NCI-H748 treated with DMSO at 0.1 percent for 48 hours (cell line): Measurements from ENCODE around the gene PREPL.
"Not testable (repeated sequence)": the region's sequence is repeated elsewhere in the genome, so short reads cannot be mapped to it uniquely, and the experiment has no call there.

Experiments used
- DNase-seq: peaks from one replicate; lab custom pipeline; 2025; lab: John Stamatoyannopoulos, UW

Gene PREPL

DNA sequence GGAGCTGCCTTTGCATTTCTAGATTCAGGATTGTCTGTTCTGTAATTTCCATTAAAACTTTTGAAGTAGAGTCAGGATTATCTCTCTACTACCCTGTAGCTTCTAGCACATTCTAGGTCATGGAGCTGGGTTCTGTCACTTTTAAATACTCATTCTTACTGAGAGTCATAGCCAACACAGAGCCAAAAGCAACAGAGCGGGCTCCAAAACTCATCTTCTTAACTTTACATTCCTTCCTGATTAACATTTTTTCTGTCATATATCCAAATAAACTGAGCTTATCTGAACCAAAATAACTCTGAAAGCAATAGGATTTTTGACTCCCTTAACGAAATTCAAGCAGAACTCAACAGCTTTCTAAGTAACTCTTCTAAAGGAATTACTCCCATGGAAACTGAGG is 12.9 kb downstream of the PREPL start:
- DNase-seq: no peak

DNA sequence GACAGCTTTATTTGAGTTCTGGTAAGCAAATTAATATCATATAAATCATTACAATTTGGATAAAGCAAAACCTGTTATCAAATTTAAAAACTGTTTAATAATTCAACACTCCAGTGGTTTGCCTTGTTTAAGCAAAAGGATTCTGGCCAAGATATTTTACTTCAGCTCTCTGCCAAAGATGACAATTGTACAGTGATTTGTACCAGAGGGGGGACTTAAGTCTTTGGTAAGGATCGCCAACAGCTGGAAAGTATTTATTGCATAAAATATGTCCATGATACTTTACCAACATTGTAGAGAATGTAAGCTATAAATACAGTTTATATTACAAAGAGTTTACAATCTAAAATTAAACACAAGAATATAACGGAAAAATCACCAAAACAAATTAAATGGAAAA is 13.8 kb downstream of the PREPL start:
- no peak for DNase-seq

DNA sequence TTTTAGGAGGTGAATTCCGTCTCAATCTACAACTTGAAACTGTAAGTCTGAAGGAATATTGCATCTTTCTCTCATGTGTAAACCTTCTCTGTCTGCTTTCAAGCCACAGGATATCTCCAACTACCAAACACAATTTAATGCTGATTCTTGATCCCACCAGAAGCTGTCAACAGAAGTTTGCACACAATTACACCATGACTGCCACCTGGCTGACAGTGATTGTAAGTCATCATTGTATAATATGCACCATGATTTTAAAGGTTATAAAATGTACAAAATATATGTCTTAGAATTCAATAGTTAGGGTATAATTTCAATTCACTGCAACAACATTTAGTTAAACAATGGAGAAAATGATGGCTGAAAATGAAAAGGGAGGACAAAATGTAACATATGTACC is 18.4 kb downstream of the PREPL start:
- DNase-seq: no peak

DNA sequence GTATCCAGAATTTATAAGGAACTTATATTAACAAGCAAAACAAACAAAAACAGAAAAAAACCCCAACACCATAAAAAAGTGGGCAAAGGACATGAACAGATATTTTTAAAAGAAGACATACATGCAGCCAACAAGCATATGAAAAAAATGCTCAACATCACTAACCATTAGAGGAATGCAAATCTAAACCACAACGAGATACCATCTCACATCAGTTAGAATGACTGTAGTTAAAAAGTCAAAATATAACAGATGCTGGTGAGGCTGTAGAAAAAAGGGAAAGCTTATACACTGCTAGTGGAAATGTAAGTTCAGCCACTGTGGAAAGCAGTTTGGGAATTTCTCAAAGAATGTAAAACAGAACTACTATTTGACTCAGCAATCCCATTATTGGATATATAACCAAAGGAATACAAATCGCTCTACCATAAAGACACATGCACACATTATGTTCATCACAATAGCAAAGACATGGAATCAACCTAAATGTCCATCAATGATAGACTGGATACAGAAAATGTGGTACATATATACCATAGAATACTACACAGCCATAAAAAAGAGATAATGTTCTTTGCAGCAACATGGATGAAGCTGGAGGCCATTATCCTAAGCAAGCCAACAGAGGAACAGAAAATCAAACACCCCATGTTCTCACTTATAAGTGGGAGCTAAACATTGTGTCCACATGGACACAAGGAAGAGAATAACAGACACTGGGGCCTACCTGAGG is 25.3 kb downstream of the PREPL start:
- DNase-seq: no peak

DNA sequence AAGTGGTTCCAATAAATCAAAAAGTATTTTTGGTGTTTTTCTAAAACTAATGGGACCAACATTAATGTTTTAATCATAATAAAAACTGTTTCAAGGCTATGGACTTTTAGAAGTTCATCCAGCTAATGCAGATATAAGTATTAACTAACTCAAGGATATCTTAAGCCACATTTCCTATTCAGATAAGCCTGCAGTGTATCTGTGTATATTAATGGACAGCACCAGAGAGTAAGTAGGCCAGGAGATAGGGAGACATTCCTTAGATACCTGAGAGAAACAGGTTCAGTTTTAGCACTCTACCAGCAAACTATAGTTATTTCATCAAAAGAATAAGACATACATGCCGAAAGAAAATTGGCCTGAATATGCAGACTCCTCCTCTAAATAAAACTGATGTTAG is 27.3 kb downstream of the PREPL start:
- DNase-seq: no peak

DNA sequence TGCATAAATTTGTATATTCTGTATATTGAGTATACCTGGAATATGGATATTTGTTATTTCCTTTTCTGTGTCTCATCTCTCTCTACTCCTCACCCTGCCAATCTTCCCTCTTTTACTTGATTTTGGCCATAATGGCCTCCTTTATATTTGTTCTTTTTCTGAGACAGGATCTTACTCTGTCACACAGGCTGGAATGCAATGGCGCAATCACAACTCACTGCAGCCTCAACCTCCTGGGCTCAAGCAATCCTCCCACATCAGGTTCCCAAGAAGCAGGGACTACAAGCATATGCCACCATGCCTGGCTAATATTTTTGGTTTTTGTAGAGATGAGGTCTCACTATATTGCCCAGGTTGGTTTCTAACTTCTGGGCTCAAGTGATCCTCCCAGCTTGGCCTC is 30.5 kb downstream of the PREPL start:
- no peak for DNase-seq

DNA sequence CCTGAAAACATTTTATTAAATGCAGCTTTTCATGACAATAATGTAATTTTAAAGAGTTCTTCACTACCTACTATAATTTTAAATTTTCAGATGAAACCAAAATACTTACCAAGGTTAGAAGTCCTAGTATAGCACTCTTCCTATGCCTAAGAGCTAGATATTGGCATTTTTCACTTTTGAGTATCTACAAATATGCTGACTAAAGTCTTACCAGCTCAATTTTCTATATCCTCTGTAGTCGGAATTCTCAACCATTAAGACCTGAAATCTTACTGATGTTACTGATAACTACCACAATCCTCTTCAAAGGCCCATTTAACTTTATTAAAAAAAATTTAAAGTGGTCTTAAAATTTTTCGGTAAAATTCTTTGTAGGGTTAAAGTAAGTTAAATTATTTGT is 32.0 kb downstream of the PREPL start:
- no peak for DNase-seq

DNA sequence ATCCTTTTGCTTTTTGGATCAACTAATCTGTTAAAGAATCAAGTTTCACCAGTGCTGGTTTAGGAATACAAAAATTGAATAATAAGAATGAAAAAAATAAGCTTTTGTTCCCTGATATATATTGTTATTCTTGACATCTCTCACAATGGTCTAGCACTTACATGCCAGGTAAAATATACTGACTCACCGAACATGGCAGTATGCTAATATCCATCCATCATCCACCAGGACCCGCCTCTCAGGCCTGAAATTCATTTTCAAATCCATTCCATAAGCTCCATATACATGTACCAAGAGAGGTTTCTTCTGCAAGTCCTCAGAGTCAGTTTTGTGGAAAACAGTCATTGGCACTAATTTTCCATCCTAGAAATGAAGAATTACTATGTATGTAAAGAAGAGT is 32.5 kb downstream of the PREPL start:
- no peak for DNase-seq

DNA sequence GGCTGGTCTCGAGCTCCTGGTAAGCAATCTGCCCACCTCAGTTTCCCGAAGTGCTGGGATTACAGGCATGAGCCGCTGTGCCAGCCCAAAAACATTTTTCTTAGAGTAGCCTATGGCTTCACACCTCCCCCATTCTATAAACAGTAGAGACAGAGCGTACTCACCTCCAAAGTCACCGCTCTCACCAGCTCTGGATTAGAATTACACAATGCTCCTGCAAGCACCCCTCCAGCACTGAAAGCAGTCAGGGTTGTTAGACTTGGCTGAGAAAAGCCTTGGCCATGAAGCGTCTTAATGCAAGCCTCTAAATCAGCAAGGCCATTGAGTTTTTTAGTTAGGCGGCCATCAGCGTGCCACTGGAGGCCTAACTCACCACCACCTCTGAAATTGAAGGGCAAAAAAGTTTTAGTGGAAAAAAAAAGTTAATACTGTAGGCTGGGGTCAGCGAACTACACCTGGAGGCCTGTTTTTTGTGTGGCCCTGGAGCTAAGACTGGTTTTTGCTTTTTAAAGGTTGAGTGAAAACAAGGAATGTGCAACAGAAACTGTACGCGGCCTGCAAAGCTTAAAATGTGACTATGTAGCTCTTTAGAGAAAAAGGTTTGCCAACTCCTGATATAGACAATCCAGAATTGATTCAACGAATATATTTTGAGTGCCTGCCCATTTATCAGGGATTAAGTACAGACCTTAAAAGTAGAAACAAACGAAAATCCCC is 34.6 kb downstream of the PREPL start:
- no peak for DNase-seq

DNA sequence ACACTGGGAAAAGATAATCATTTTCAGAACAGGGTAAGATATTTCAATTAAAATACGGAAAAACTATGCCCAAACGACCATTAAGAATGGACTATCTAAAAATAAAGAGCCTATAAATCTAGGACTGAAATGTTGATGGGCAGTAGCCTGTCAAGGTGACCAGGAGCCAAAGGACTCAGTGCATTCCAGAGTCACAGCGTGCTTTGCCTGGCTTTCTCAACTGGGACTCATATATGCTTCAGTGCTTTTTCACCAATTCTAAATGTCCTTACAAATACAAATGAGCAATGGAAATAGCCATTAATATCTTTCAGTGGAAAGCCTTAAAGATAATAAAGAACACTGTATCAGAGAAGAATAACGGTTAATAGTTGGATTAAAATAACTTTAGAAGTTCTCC is 35.4 kb downstream of the PREPL start:
- DNase-seq: no peak

DNA sequence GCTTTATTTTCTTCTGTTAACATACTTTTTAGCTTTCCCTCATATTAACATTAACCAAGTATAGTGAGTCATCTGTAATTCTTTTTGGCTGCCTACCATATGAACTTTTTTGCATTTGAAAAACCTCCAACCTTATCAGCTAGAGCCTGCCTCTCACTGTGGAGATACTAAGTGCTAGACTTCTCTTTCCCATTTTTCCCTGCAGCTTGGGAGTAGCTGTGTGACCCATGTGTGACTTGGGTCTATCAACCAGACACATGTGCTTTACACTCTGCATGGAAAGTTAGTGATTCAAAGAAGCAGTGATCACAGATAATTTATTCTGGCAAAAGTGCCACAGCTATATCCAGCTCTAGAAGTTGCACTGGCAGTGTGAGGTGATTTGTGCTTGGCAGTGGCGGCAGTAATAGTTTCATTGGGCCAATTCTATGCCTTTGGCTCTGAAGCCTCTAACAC is 36.3 kb downstream of the PREPL start:
- no peak for DNase-seq

DNA sequence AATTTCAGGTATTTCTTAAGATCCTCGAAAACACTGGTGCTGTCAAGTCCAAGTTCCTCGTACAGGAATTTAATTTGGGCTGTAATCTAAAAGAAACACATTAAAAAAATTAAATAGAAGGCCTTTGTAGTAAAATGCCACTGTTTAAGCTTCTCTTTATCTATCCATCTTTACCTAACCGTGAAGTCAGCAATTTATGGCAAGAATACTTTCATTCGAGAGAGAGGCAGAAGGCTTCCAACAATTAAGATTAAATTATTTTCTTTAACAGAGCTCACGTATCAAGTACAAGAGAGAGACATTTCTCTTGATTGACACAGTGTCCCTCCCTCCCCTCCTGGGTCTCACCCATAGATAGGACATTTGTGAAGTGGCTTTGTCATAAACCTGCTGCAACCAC is 39.9 kb downstream of the PREPL start:
- no peak for DNase-seq

DNA sequence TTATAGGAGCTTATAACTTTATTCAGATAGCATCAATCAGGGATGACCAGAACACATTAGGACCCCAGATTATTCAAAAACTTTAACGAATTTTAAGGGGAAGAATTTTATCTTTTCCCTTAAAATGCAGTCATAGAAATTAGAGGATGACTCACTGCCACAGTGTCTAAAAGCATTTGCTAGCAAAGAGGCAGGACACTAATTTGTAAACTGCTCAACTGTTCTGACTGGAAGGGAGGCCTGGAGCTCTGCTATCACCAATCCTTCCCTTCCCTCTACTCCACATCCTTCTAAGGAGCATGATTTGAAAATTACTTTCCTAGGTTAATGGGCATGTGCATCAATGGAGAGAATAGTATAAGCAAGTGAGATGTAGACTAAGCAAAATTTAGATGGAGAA is 40.5 kb downstream of the PREPL start:
- DNase-seq: no peak

DNA sequence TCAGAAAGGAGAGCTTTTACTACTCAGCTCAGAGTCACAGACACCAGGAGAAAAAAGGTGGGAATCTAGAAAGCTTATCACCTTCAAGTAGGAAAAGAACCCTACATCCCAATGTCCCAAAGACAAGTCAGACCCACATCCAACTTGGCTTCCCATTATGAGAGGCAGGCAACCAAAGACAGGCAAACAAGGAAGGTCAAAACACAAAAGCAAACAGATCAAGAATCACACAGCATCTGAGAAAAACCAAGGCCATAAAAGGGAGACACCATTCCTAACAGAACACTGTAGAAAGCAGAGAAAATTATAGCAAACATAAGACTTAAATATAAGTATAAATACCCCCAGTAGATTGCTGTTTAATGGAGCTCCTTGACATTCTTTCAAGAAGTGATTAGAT is 45.3 kb downstream of the PREPL start:
- DNase-seq: no peak

DNA sequence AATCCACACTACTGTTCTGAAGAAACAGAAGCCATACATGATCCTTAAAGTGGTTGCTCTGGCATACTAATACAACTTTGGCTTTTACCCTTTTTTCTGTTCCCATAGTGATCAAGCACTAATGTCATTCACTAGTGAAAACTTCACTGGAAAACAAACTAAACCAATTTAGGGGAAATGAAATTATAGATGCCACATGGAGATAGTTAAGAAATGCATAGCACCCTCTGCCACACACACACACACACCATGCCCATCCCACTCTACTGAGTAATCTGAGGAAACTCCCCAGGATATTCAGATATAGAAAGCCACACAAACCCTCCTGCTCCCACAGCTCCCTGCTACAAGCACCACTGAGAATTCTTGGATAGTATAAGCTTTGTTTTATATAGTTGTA is 46.9 kb downstream of the PREPL start:
- no peak for DNase-seq

DNA sequence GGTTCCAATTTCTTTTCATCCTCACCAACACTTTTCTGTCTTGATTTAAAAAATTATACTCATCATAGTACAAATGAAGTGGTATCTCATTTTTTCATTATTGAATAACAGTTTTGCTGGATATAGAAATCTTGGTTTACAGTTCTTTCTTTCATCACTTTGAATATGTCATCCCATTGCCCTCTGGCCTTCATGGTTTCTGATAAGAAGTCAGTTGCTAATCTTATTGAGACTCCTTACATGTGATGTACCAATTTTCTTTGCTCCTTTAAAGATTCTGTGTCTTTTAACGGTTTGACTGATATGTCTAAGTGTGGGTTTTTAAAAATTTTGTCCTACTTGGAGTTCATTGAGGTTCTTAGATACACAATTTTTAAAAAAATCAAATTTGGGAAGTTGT is 51.0 kb downstream of the PREPL start:
- DNase-seq: no peak

DNA sequence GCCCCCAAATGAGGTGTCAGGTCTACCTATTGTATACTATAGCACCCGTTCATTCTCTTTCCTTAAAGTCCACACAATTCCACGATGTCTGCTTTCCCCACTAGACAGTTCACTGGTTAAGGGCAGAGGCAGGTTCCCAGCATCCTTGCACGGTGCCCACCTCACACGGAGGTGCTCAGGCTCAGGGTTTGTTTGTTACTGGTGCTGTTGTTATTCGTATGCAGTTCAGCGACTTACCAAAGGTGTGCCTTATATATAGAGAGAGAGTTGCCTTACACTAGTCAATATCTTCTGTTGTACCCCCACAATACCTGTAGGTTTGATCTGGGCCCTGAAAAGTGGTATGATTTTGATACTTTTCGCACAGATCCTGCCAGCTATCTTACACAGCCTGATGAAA is 55.4 kb downstream of the PREPL start:
- DNase-seq: no peak

DNA sequence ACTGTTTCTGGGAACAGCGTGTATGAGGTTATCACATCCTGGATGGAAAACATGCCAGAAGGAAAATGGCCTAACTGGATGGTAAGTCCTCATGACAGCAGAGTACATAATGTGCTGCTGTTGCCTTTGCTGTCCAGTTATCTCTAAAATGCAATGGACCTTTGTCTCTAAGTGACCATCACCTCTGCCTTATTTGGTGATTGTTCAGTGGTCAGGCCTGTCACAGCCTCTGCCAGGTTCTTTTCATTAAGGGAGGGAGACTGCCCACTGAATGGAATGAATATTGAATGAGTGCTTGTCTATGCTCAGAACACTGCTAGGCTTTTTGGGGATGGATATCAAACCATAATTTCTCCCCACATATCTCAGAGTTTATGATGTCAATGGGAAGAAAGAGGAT is 57.0 kb downstream of the PREPL start:
- no peak for DNase-seq

DNA sequence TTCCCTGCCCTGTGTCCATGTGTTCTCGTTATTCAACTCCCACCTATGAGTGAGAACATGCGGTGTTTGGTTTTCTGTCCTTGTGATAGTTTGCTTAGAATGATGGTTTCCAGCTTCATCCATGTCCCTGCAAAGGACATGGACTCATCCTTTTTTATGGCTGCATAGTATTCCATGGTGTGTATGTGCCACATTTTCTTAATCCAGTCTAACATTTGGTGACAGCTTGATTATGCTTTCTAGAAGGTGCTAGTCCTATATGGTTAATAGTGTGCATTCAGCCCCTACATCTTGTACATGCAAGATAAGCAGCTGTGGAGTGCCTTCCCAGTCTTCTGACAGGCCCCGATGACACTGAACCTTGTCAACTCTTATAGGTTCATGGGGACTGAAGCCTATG is 57.5 kb downstream of the PREPL start:
- not testable (repeated sequence) for DNase-seq

DNA sequence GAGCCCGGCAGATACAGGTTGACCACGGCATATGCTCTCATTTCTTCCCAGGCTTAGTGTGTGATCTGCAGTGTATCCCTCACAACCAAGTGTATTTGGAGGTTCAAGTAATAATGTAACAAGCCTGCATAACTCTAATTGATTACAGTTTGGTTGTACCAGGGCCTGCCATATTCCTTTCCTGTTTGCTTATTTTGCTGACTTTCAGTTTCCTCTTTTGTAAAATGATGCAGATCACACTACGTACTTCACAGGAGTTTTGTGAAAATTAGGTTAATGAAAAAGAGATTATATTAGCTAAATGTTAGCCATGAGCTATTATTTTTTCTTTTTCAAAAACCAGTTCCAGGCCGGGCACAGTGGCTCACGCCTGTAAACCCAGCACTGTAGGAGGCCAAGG is 60.2 kb downstream of the PREPL start:
- no peak for DNase-seq

DNA sequence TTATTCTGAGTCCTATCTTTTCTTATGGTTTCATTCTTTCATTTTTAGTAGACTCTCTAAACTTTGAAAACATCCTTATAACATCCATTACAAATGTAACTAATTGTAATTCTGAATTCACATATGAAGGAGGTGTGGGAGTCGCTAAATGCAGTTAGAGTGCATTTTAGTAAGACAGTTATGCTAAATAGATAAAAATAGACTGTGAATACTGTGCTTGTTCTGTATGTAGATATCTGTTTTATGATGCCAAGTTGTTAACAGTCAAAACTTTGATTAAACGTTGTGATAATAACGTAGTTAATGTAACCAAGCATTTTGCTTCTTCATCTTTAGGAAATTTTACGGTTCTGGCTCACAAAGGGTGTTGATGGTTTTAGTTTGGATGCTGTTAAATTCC is 61.7 kb downstream of the PREPL start:
- DNase-seq: no peak

DNA sequence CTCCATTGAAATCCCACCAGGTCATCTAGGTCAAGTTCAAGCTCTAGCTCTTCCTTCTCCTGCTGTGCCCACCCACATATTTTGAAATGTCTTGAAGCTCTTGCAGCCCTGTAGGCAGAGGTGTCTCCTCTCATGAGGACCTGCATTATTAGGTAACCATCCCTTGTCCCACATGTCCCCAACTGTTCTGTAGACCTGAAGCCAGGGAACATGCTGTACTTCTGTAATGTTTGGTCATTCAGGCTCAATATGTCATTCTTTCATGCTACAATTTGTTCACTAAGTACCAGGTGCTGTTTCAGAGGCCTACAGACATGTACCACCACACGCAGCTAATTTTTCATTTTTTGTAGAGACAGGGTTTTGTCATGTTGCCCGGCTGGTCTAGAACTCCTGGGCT is 63.9 kb downstream of the PREPL start:
- DNase-seq: no peak

DNA sequence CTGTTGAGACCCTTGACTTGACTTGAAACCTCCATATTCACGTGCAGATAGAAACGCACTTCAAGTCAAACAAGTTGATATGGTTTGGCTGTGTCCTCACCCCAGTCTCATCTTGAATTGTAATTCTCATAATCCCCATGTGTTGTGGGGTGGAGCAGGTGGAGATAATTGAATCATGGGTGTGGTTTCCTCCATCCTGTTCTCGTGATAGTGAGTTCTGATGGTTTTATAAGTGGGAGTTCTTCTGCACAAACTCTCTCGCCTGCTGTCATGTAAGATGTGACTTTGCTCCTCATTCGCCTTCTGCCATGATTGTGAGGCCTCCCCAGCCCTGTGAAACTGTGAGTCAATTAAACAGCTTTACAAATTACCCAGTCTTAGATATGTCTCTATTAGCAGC is 64.6 kb downstream of the PREPL start:
- no peak for DNase-seq
